BE2C (cell line): Measurements from ENCODE around the gene UGT3A1.

Experiments
- DNase-seq: peaks from one replicate; pipeline ENCODE4 v3.0.0-alpha.2; 2020
- H3K27me3 ChIP-seq: fragments of 250-450 bp; sonication (Bioruptor Pico); 2 replicates; pipeline ENCODE4 v1.5.1; 2020; ENCODE audit warnings: mild to moderate bottlenecking
- H3K36me3 ChIP-seq: fragments of 250-450 bp; sonication (Bioruptor Pico); 2 replicates; pipeline ENCODE4 v1.5.1; 2020; ENCODE audit warnings: mild to moderate bottlenecking
- H3K4me1 ChIP-seq: fragments of 250-450 bp; sonication (Bioruptor Pico); 2 replicates; pipeline ENCODE4 v1.5.1; 2020
- H3K4me3 ChIP-seq: 2 replicates; pipeline ENCODE4 v1.5.1; 2011; ENCODE audit warnings: low read depth, low read length
- H3K9me3 ChIP-seq: fragments of 250-450 bp; sonication (Bioruptor Pico); 2 replicates; pipeline ENCODE4 v1.5.1; 2020
- TF ChIP-seq, protein P1 (sequence below): IDR thresholded peaks from 2 replicates; pipeline ENCODE4 v1.5.1; 2012; ENCODE audit warnings: mild to moderate bottlenecking, low read depth, low read length

Gene UGT3A1

DNA sequence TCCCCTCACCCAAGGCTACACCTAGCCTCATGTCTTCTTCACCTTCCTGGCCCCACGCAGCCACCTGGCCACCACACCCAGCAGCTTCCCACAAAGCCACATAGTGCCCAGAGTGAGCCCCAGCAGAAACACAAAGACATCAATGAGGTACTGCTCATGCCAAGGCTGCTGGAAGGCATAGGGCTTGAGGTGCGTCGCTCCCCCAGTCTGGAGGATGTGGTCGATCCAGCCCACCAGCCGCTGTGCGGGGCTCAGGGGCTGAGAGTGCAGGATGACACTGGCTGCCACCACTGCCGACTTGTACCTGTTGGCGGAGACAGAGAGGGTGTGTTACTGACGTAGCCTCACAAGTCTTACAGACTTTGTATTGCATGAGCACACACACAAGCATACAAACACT lies 37.0 kb downstream of the UGT3A1 start:
- Histone ChIP-seq H3K9me3 (no peaks in the 10 kb centered on the region), H3K4me3 (no peak overlapping the region), H3K36me3 (no peaks in the 10 kb centered on the region), H3K27me3 (no peaks in the 10 kb centered on the region), H3K4me1 (no peaks in the 10 kb centered on the region)
- TF ChIP-seq, protein P1, sequence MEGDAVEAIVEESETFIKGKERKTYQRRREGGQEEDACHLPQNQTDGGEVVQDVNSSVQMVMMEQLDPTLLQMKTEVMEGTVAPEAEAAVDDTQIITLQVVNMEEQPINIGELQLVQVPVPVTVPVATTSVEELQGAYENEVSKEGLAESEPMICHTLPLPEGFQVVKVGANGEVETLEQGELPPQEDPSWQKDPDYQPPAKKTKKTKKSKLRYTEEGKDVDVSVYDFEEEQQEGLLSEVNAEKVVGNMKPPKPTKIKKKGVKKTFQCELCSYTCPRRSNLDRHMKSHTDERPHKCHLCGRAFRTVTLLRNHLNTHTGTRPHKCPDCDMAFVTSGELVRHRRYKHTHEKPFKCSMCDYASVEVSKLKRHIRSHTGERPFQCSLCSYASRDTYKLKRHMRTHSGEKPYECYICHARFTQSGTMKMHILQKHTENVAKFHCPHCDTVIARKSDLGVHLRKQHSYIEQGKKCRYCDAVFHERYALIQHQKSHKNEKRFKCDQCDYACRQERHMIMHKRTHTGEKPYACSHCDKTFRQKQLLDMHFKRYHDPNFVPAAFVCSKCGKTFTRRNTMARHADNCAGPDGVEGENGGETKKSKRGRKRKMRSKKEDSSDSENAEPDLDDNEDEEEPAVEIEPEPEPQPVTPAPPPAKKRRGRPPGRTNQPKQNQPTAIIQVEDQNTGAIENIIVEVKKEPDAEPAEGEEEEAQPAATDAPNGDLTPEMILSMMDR, result no peak
- no peak for DNase-seq

DNA sequence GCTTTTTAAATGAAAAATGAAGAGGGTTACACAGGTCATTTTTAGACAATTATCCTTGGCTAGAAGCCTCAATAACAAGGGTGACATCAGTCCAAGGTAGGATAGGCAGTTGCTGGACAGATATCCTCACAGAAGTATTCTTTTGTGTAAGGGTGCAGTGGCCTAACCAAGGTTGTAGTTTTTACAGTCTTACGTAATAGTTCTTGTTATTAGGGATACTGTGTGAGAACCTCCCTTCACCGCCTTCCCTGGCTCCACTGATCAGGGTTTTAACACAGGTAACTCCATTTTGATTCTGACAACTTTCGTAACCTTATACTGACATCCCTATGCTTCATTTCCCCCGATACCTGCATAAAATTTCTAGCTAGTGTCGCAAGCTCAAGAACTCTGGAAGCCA lies 44.1 kb downstream of the UGT3A1 start:
- no peaks in the 10 kb centered on the region for H3K4me1 ChIP-seq
- no peaks in the 10 kb centered on the region for H3K9me3 ChIP-seq
- no peak overlapping the region for H3K4me3 ChIP-seq
- no peak for DNase-seq
- TF ChIP-seq, protein P1, result no peak
- H3K36me3 ChIP-seq, result no peaks in the 10 kb centered on the region
- no peaks in the 10 kb centered on the region for H3K27me3 ChIP-seq

DNA sequence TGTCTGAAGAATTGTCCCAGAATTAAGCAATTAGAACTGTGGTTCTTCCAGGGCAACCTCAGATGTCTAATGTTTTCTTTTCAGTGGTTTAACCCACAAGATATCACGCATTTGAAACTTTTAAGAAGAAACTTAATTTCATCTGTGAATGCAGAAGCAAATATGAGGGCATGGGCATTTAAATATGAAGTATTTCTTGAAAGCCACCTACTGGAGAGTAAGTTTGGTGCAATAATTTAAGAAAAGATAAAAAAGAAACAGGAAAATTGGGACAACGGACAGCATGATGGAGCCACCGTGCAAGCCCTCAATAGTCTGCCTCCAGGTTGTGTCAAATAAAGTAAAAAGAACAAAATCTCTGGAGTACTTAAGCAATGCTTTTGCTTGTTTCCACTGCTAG lies 51.6 kb downstream of the UGT3A1 start:
- Histone ChIP-seq H3K4me1 (no peaks in the 10 kb centered on the region), H3K27me3 (no peaks in the 10 kb centered on the region), H3K36me3 (no peaks in the 10 kb centered on the region), H3K4me3 (no peak overlapping the region), H3K9me3 (no peaks in the 10 kb centered on the region)
- no peak for DNase-seq
- TF ChIP-seq, protein P1, result no peak

DNA sequence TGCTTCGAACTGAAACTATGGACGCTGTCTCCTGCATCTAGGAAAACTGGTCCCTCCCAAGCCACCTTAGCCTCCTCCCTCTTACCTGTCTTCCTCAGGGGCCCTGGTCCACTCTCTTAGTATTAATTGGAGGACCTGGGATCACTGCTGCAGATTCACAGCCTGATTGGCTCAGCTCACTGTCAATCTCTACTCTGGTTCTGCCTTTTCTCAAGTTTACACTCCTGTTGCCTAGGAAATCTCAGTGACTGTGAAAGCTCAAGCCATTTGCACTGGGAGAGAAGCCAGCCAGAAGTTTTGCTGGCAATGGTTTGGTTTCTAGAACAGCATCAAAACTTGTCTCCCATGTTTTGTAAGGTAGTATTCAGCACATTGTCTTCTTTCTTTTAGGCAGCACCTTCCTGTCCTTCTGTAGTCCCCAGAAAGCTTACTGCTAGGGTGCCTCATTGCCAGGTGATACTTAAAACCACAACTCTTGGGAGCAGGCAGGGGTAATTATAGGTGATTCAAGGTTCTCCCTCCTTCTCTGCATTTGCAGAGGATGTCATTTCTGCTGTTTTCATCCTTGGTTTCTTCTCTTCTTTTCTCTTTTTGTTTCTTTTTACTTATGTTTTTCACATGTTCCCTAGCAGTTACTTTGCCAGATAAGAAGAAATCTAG lies 52.5 kb downstream of the UGT3A1 start, which contains the start of gene CAPSL:
TSS of gene CAPSL (minus strand) at position 55 of the 660 bp plus-strand sequence. CDS start 17,502 bp downstream, outside the sequence.
- TF ChIP-seq, protein P1, result no peak
- Histone ChIP-seq H3K4me1 (no peaks in the 10 kb centered on the region), H3K36me3 (no peaks in the 10 kb centered on the region), H3K9me3 (no peaks in the 10 kb centered on the region), H3K27me3 (no peaks in the 10 kb centered on the region), H3K4me3 (no peak within 1 kb of the TSS)
- DNase-seq, result no peak

DNA sequence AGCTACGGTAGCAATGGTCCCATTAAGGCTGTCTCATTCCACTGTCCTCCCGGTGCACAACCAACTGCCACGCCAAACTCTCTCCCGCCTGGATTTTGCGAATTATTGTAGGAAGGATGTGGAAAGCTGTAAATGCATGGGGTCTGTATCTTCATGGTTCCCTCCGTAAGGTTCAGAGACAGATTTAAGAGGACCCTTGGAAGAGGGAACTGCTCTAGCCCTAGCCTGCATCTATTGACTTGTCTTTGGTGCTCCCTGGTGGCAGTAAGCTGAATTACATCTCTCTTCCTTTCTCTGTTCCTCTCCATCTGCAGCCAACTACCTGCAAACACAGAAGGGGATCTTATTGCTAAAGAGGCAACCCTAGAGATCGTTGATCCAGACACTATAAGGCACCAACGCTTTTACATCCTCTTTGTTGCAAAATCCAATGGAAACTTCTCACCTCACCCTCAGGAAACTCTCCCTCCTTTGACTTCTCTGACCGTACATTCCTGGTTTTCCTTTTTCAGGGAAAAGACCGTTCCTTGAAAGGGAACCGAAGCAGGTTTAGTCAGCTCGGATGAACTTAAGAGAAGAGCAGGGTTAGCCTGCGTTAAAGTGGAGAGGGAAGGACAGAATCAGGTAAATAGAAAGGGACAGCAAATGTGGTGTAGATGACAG lies 64.7 kb downstream of the UGT3A1 start:
- peak; percentile 53 for DNase-seq
- TF ChIP-seq, protein P1, result peak; percentile 86
- Histone ChIP-seq H3K4me1 (no peaks in the 10 kb centered on the region; the same call in 1 of the 2 replicates), H3K4me3 (no peak overlapping the region), H3K9me3 (no peaks in the 10 kb centered on the region), H3K27me3 (peaks cover 13% of the 10 kb centered on the region), H3K36me3 (no peaks in the 10 kb centered on the region)
